HUES64 (cell line): ENCODE measurements around the gene TMEM132A.
"Not testable (repeated sequence)": the region's sequence is repeated elsewhere in the genome, so short reads cannot be mapped to it uniquely, and the experiment has no call there.

Experiments
- H3K27ac ChIP-seq: 2 replicates; pipeline ENCODE4 v1.7.0; 2013; ENCODE audit warnings: low read depth, low read length, inconsistent platforms
- H3K27me3 ChIP-seq: 2 replicates; pipeline ENCODE4 v1.6.1; 2013; ENCODE audit warnings: mild to moderate bottlenecking, low read length; ENCODE audit not compliant: insufficient read depth
- H3K36me3 ChIP-seq: 2 replicates; pipeline ENCODE4 v1.6.1; 2013; ENCODE audit warnings: mild to moderate bottlenecking, low read length; ENCODE audit not compliant: insufficient read depth
- H3K4me1 ChIP-seq: 2 replicates; pipeline ENCODE4 v1.6.1; 2013; ENCODE audit warnings: mild to moderate bottlenecking, low read length, moderate library complexity; ENCODE audit not compliant: insufficient read depth
- H3K4me3 ChIP-seq: 2 replicates; pipeline ENCODE4 v1.5.1; 2013; ENCODE audit warnings: mild to moderate bottlenecking, low read length, moderate library complexity
- H3K9ac ChIP-seq: 2 replicates; pipeline ENCODE4 v1.6.1; 2013; ENCODE audit warnings: mild to moderate bottlenecking, low read depth, low read length
- H3K9me3 ChIP-seq: 2 replicates; pipeline ENCODE4 v1.6.1; 2013; ENCODE audit warnings: low read depth, low read length; ENCODE audit not compliant: insufficient read depth
- WGBS: fragments of 150-250, 120-280 bp; methylation state at CpG from one replicate; pipeline ENCODE4 v1.1.7; 2013; ENCODE audit warnings: missing lambda C conversion rate; 5-methylcytosine and 5-hydroxymethylcytosine counted together

The TMEM132A gene

GRCh38 chr11:60968223-60968622 lies 44.0 kb downstream of the TMEM132A start:
- no peaks in the 10 kb centered on the region for H3K9me3 ChIP-seq
- H3K27ac ChIP-seq: no peak overlapping the region
- WGBS: no CpG with 5 or more reads among the region's 1 CpG
- no peaks in the 10 kb centered on the region for H3K4me1 ChIP-seq
- H3K4me3 ChIP-seq: no peak overlapping the region
- no peaks in the 10 kb centered on the region for H3K27me3 ChIP-seq
- H3K9ac ChIP-seq: no peak overlapping the region
- no peaks in the 10 kb centered on the region for H3K36me3 ChIP-seq

DNA sequence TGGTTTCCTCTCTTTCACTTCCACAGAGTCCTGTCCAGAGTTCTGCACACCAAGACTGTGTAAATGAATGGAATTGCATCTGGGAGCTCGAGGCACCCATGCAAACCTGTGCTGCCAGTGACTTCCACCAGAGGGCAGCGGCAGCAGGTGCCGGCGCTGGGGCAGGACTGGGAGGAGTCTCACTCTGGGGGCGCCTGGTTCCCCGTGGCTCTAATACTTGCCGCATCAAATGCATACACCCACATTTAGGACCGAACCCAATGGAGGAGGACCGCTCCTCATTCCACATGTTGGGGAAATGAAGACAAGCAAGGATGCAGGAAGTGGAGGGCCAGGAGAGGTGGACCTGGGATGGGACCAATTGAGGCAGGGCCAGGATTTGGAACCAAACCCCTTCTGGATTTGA lies 46.1 kb downstream of the TMEM132A start:
- Histone ChIP-seq H3K27ac (no peak overlapping the region), H3K9me3 (no peaks in the 10 kb centered on the region), H3K4me1 (no peaks in the 10 kb centered on the region), H3K27me3 (no peaks in the 10 kb centered on the region), H3K9ac (no peak overlapping the region), H3K4me3 (no peak overlapping the region), H3K36me3 (no peaks in the 10 kb centered on the region)
- WGBS: 38% methylated on average over 9 of the region's 9 CpGs

- Histone ChIP-seq H3K27ac (no peak overlapping the region), H3K9ac (no peak overlapping the region), H3K4me3 (no peak overlapping the region), H3K9me3 (no peaks in the 10 kb centered on the region), H3K36me3 (no peaks in the 10 kb centered on the region), H3K4me1 (no peaks in the 10 kb centered on the region), H3K27me3 (no peaks in the 10 kb centered on the region)
- 95% methylated on average over 5 of the region's 5 CpGs for WGBS
Observed at GRCh38 chr11:60970890-60971289, 46.6 kb downstream of the TMEM132A start.

DNA sequence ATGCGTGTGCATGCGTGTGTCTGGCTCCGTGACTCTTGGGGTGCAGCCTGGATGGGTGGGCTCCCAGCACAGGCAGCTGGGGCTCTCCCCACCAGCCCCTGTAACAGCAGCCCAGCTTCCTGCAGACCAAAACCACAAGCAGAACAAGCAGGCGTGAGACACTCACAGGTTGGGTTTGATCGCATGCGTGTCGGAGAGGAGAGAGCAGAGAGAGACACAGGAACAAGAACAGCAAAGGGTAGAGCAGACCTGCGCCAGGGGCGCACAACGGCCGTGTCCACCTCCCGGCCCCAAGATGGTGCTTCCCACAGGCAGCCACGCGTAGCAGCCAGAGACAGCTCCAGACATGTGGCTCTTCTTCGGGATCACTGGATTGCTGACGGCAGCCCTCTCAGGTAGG lies 47.3 kb downstream of the TMEM132A start, which contains the start of gene CD6:
TSS of gene CD6 (plus strand) at position 161 of the 400 bp plus-strand sequence. CDS start at position 347, 186 bp downstream.
- Histone ChIP-seq H3K36me3 (no peaks in the 10 kb centered on the region), H3K9me3 (no peaks in the 10 kb centered on the region), H3K4me3 (no peak within 1 kb of the TSS), H3K27me3 (no peaks in the 10 kb centered on the region), H3K9ac (no peak within 1 kb of the TSS), H3K27ac (no peak within 1 kb of the TSS), H3K4me1 (no peaks in the 10 kb centered on the region)
- 95% methylated on average over 16 of the region's 16 CpGs for WGBS

- Histone ChIP-seq H3K4me3 (no peak overlapping the region), H3K4me1 (no peaks in the 10 kb centered on the region), H3K9ac (no peak overlapping the region), H3K9me3 (no peaks in the 10 kb centered on the region), H3K27me3 (no peaks in the 10 kb centered on the region), H3K36me3 (no peaks in the 10 kb centered on the region), H3K27ac (no peak overlapping the region)
- 93% methylated on average over 15 of the region's 15 CpGs for WGBS
Observed at GRCh38 chr11:60972182-60973030, 48.1 kb downstream of the TMEM132A start.

- H3K36me3 ChIP-seq: no peaks in the 10 kb centered on the region
- H3K4me3 ChIP-seq: no peak overlapping the region
- WGBS: 90% methylated on average over 6 of the region's 6 CpGs
- H3K27me3 ChIP-seq: no peaks in the 10 kb centered on the region
- H3K4me1 ChIP-seq: no peaks in the 10 kb centered on the region
- H3K27ac ChIP-seq: no peak overlapping the region
- H3K9ac ChIP-seq: no peak overlapping the region
- H3K9me3 ChIP-seq: no peaks in the 10 kb centered on the region
Observed at GRCh38 chr11:60973699-60974098, 49.4 kb downstream of the TMEM132A start.

DNA sequence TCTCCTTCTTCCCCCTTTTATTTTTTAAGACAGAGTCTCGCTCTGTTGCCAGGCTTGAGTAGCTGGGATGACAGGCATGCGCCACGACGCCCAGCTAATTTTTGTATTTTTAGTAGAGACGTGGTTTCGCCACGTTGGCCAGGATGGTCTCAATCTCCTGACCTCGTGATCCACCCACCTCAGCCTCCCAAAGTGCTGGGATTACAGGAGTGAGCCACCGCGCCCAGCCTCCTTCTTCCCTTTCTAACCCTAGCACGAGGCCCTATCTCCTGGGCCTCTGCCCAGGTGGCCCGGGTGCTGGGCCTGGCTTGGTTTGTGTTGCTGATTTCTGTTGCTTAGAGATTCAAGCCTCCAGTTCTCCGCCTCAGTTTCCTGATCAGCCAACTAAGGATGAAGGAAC lies 50.1 kb downstream of the TMEM132A start:
- not testable (repeated sequence) for H3K9ac ChIP-seq, H3K4me1 ChIP-seq, H3K4me3 ChIP-seq, H3K27me3 ChIP-seq, H3K9me3 ChIP-seq, H3K27ac ChIP-seq, H3K36me3 ChIP-seq
- 94% methylated on average over 13 of the region's 13 CpGs for WGBS

GRCh38 chr11:60974726-60975125 lies 50.5 kb downstream of the TMEM132A start:
- H3K27me3 ChIP-seq: no peaks in the 10 kb centered on the region
- 98% methylated on average over 6 of the region's 6 CpGs for WGBS
- H3K4me3 ChIP-seq: no peak overlapping the region
- no peaks in the 10 kb centered on the region for H3K36me3 ChIP-seq
- H3K9ac ChIP-seq: no peak overlapping the region
- no peak overlapping the region for H3K27ac ChIP-seq
- no peaks in the 10 kb centered on the region for H3K4me1 ChIP-seq
- H3K9me3 ChIP-seq: no peaks in the 10 kb centered on the region

DNA sequence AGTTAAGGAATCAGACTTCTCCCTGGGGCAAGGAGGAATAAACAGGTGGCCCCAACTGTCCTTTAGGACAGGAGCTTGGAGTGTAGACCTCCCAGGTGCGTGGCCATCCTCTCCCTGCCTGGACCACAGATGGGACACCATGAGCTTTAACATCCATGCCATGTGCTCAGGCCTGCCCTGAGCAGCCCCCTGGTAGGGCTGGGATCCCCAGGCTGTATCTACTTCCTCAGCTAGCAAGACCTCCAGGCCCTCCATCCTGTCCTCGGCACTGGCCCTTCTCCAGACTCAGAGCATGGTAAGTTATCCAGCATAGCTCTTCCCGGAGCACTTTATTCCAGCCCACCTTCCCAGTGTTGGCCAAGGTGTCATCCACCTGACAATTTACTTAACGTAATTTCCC lies 53.0 kb downstream of the TMEM132A start:
- Histone ChIP-seq H3K4me3 (no peak overlapping the region), H3K9me3 (no peaks in the 10 kb centered on the region), H3K9ac (no peak overlapping the region), H3K27me3 (no peaks in the 10 kb centered on the region), H3K4me1 (no peaks in the 10 kb centered on the region), H3K27ac (no peak overlapping the region), H3K36me3 (no peaks in the 10 kb centered on the region)
- 91% methylated on average over 4 of the region's 4 CpGs for WGBS

- Histone ChIP-seq H3K27ac (no peak overlapping the region), H3K4me3 (no peak overlapping the region), H3K9ac (no peak overlapping the region), H3K9me3 (no peaks in the 10 kb centered on the region), H3K27me3 (no peaks in the 10 kb centered on the region), H3K36me3 (no peaks in the 10 kb centered on the region), H3K4me1 (no peaks in the 10 kb centered on the region)
Observed at GRCh38 chr11:60977836-60978235, 53.6 kb downstream of the TMEM132A start.

DNA sequence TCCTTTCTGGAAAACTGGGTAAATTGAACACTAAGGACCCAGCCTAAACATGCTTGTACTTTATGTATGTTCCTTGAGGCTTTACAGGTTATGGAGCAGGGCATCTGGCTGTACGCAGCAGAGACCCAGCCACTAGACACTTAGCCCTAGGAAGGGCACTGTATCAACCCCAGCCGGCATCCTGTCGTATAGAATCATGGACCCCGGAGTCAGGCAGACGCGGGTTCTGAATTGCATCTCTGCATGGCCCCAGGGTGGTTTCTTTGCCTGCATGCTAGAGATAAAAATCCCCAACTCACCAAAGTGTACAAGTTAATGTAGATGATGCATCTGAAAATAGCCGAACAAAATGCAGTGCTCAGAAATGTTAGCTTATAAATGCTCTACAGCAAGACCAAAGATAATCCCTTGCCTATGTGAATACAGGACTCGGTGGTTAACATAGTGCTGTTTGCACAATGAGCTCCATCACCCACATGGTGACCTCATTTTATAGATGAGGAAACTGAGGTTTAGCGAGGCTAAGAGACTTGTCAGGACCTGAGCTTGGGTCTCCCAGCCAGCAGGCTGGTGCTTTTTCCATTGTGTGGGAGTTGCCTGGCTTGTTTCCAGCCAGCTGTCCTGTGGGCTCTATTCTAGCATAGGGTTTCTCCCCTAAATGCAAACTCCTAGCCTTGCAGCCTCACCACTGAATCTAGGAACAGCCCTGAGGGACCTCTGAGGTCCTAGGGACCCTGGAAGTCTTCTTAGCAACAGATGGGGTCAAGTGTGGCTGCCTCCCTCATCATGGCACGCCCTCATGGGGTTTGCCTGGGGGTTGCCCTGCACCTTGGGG lies 54.5 kb downstream of the TMEM132A start:
- Histone ChIP-seq H3K9ac (no peak overlapping the region), H3K4me1 (no peaks in the 10 kb centered on the region), H3K27me3 (no peaks in the 10 kb centered on the region), H3K27ac (no peak overlapping the region), H3K9me3 (no peaks in the 10 kb centered on the region), H3K4me3 (no peak overlapping the region), H3K36me3 (no peaks in the 10 kb centered on the region)
- WGBS: 90% methylated on average over 10 of the region's 10 CpGs
